ENCODE measurements around the gene GFOD1.
A peak's percentile ranks its signal among the peaks of the same experiment; 100 is the strongest.

The GFOD1 gene

GRCh38 chr6:13338038-13338437, 149.4 kb downstream of the GFOD1 start:
- ATAC-seq, result no peak
- TF ChIP-seq CREB5 (CRISPR knock-in tag; IDR thresholded peaks at IDR 0.05; ENCODE audit: low read depth), result no peak
- no peak for TF ChIP-seq ZFP3 (CRISPR knock-in tag; IDR thresholded peaks at IDR 0.05)
- TF ChIP-seq ZFP30 (CRISPR knock-in tag; IDR thresholded peaks at IDR 0.05), result no peak
- TF ChIP-seq ISL1 (CRISPR knock-in tag; IDR thresholded peaks at IDR 0.05), result no peak
- TF ChIP-seq CSRNP3 (CRISPR knock-in tag; IDR thresholded peaks at IDR 0.05), result no peak

GRCh38 chr6:13336553-13336952, 150.8 kb downstream of the GFOD1 start:
- peak; percentile 93 for ATAC-seq
- TF ChIP-seq ZC3H10 (CRISPR knock-in tag; IDR thresholded peaks at IDR 0.05) (no peak), ARNTL (CRISPR knock-in tag; IDR thresholded peaks at IDR 0.05; ENCODE audit: borderline replicate concordance, low read depth) (no peak), RARB (CRISPR knock-in tag; IDR thresholded peaks at IDR 0.05) (no peak), ZFP3 (CRISPR knock-in tag; IDR thresholded peaks at IDR 0.05) (no peak), PPARA (CRISPR knock-in tag; IDR thresholded peaks at IDR 0.05; ENCODE audit: borderline replicate concordance) (no peak), POU6F1 (CRISPR knock-in tag; IDR thresholded peaks at IDR 0.05; ENCODE audit: borderline replicate concordance, low read depth) (no peak), TSHZ2 (CRISPR knock-in tag; IDR thresholded peaks at IDR 0.05) (no peak), ESRRG (CRISPR knock-in tag; IDR thresholded peaks at IDR 0.05) (no peak), ZFP30 (CRISPR knock-in tag; IDR thresholded peaks at IDR 0.05) (no peak), CREB5 (CRISPR knock-in tag; IDR thresholded peaks at IDR 0.05; ENCODE audit: low read depth) (no peak), PATZ1 (CRISPR knock-in tag; IDR thresholded peaks at IDR 0.05; ENCODE audit: borderline replicate concordance) (no peak)

- ATAC-seq, result no peak
- no peak for TF ChIP-seq ZNF8 (CRISPR knock-in tag; IDR thresholded peaks at IDR 0.05)
- TF ChIP-seq ESRRG (CRISPR knock-in tag; IDR thresholded peaks at IDR 0.05), result no peak
- no peak for TF ChIP-seq POU6F1 (CRISPR knock-in tag; IDR thresholded peaks at IDR 0.05; ENCODE audit: borderline replicate concordance, low read depth)
- no peak for TF ChIP-seq ZFP3 (CRISPR knock-in tag; IDR thresholded peaks at IDR 0.05)
- no peak for TF ChIP-seq CREB5 (CRISPR knock-in tag; IDR thresholded peaks at IDR 0.05; ENCODE audit: low read depth)
- TF ChIP-seq SNAI2 (CRISPR knock-in tag; IDR thresholded peaks at IDR 0.05), result no peak
- TF ChIP-seq ZNF565 (CRISPR knock-in tag; conservative IDR thresholded peaks at IDR 0.05; ENCODE audit: low read depth), result no peak
- TF ChIP-seq TOX (CRISPR knock-in tag; IDR thresholded peaks at IDR 0.05; ENCODE audit: borderline replicate concordance), result no peak
- TF ChIP-seq ISL1 (CRISPR knock-in tag; IDR thresholded peaks at IDR 0.05), result no peak
- TF ChIP-seq RARB (CRISPR knock-in tag; IDR thresholded peaks at IDR 0.05), result no peak
- TF ChIP-seq ZC3H10 (CRISPR knock-in tag; IDR thresholded peaks at IDR 0.05), result no peak
- TF ChIP-seq ARNTL (CRISPR knock-in tag; IDR thresholded peaks at IDR 0.05; ENCODE audit: borderline replicate concordance, low read depth), result no peak
- no peak for TF ChIP-seq TSHZ2 (CRISPR knock-in tag; IDR thresholded peaks at IDR 0.05)
- no peak for TF ChIP-seq OSR1 (CRISPR knock-in tag; IDR thresholded peaks at IDR 0.05)
- TF ChIP-seq TCF4 (CRISPR knock-in tag; IDR thresholded peaks at IDR 0.05; ENCODE audit: borderline replicate concordance), result no peak
- no peak for TF ChIP-seq ZNF70 (CRISPR knock-in tag; IDR thresholded peaks at IDR 0.05)
Observed at GRCh38 chr6:13334953-13335352, 152.4 kb downstream of the GFOD1 start.

All from SK-N-SH treated with all-trans-retinoic acid at 6 μM for 48 hours (cell line).